GM12892 (cell line): ENCODE results near the gene ZMIZ2.

Experiments
- POLR2A ChIP-seq: IDR thresholded peaks from 2 replicates; pipeline ENCODE4 v1.6.1; 2011; ENCODE audit warnings: low read depth, low read length, control low read depth
- POLR2AphosphoS5 ChIP-seq: IDR thresholded peaks from 2 replicates; pipeline ENCODE4 v1.6.1; 2011; ENCODE audit warnings: low read depth, low read length, control low read depth

- TF ChIP-seq POLR2A = no peak
- TF ChIP-seq POLR2AphosphoS5 = no peak
These were observed 39.1 kb downstream of the ZMIZ2 start for GRCh38 chr7:44787762-44788161.
